ENCODE measurements around the gene SCAMP3. TPM values are rescaled to one million over a fixed set of nuclear protein-coding genes. Genes with fewer than 3 reads are reported as not detected.
A peak's percentile ranks its signal among the peaks of the same experiment; 100 is the strongest.

Gene SCAMP3
- total and polyA plus RNA-seq, 10 of the 15 experiments (the other 5 are each of a cell fraction or from before 2014, with no cell fraction given) = 17.2 to 133 (median 87.3) TPM

GRCh38 chr1:155253208-155253607 is 9.0 kb downstream of the SCAMP3 start:
- ChIA-PET RAD21 (ENCODE audit: unreplicated experiment) (interaction anchor here (0.5 to 5.2 kb wide), 4 partner anchors 20 to 730 kb away, joined by 3 to 81 read pairs (median 5); partner anchors contain the start of genes CLK2 and RUSC1), CTCF (interaction anchor here (1.2 to 9.6 kb wide), 6 partner anchors 20 to 318 kb away, joined by 3 to 225 read pairs (median 46); partner anchors contain the start of genes CLK2, FDPS, HCN3 and RUSC1), SMC1A (ENCODE audit: uncharacterized antibody, unreplicated experiment) (interaction anchor here (3.8 to 4.7 kb wide), 2 partner anchors 53 to 69 kb away, joined by 44 to 57 read pairs; partner anchors contain the start of genes FDPS and RUSC1), POLR2A (interaction anchor here (0.5 to 1.6 kb wide), 2 partner anchors 51 kb away, joined by 3 to 4 read pairs; no protein-coding TSS in a partner anchor)
- TF ChIP-seq NR2F1 (conservative IDR thresholded peaks at IDR 0.05) = no peak
- TF ChIP-seq MYC (IDR thresholded peaks at IDR 0.05; ENCODE audit: insufficient read depth, insufficient read length, insufficient replicate concordance, low read length, severe bottlenecking) = no peak
- TF ChIP-seq BACH1 (IDR thresholded peaks at IDR 0.05; ENCODE audit: borderline replicate concordance) = no peak
- no peak for TF ChIP-seq LARP7 (IDR thresholded peaks at IDR 0.05)
- TF ChIP-seq CTCF (IDR thresholded peaks at IDR 0.05 in 2 of 3, conservative IDR thresholded peaks at IDR 0.05 in 1 of 3; ENCODE audit: control insufficient read depth in 2 of 3, extremely low read depth in 1 of 3, insufficient read depth in 1 of 3, low read depth in 3 of 3, low read length in 3 of 3) = no peak
- no peak for TF ChIP-seq STAT1 (conservative IDR thresholded peaks at IDR 0.05)
- no peak for TF ChIP-seq CEBPZ (IDR thresholded peaks at IDR 0.05; ENCODE audit: low read depth, low read length)
- H3K4me1 ChIP-seq (ENCODE audit: control insufficient read depth, insufficient read depth, low read length) = peaks cover 13% of the 10 kb centered on the region
- H3K4me2 ChIP-seq (ENCODE audit: control insufficient read depth, insufficient read depth) = no peak overlapping the region
- BruUV-seq (replicated peaks) = no TSS peak
- ATAC-seq = no peak
- H3K27ac ChIP-seq (ENCODE audit: control insufficient read depth, insufficient read depth) = no peak overlapping the region
- FAIRE-seq = no peak
- H3K27me3 ChIP-seq (replicated peaks in 1 of 2; ENCODE audit: control insufficient read depth in 2 of 2, insufficient read depth in 2 of 2, low read length in 1 of 2) = no peaks in the 10 kb centered on the region
- no peak overlapping the region for H2AFZ ChIP-seq (ENCODE audit: control insufficient read depth, low read depth, low read length)
- no peaks in the 10 kb centered on the region for H3K9me3 ChIP-seq (replicated peaks; ENCODE audit: control insufficient read depth, insufficient read depth, low read length)
- intact Hi-C loops (cut with micrococcal nuclease; ENCODE audit: unreplicated experiment) = no loop called here
- no peaks in the 10 kb centered on the region for H4K20me1 ChIP-seq (ENCODE audit: control insufficient read depth, insufficient read depth)
- peak overlapping the region; percentile 92; the same call in 1 of the 2 replicates for H3K4me3 ChIP-seq
- in situ Hi-C loops (cut with MboI) = no loop called here
- no peak overlapping the region for H3K9ac ChIP-seq (ENCODE audit: control insufficient read depth, insufficient read depth, low read length)
- peaks cover 7% of the 10 kb centered on the region for H3K79me2 ChIP-seq (ENCODE audit: control insufficient read depth, insufficient read depth, low read length)
- 95% methylated on average over 5 of the region's 5 CpGs for WGBS (ENCODE audit: insufficient coverage, insufficient replicate concordance, low lambda C conversion rate, missing lambda C conversion rate)
- no peak for DNase-seq (ENCODE audit: low read depth, low spot score)
- H3K36me3 ChIP-seq (ENCODE audit: control insufficient read depth in 2 of 2, insufficient read depth in 2 of 2, low read length in 1 of 2) = peaks cover 0 to 1% of the 10 kb centered on the region in 2 experiments; a peak in 1 of 4 replicates

Data from GM12878 (cell line).